Gastrocnemius medialis (tissue), 4 donors: ENCODE data around the gene PSD. TPM values are rescaled to one million over a fixed set of nuclear protein-coding genes. Genes with fewer than 3 reads are reported as not detected.

ENCODE experiments used
- ATAC-seq, 2 donors: fragments of 150-250 bp; one replicate each; pipeline ENCODE4 v1.9.1; 2016
- DNase-seq, 2 donors: peaks; one replicate each; pipeline ENCODE4 v3.0.0-alpha.2; 2019
- H3K27ac ChIP-seq, 4 donors: fragments of 200-600 bp; sonication (generic); 1 replicate in 1 of 4; 2 replicates in 3 of 4; pipeline ENCODE4 v1.5.1; 2016 to 2018; ENCODE audit warnings: mild to moderate bottlenecking in 2 of 4, moderate library complexity in 1 of 4
- H3K27me3 ChIP-seq, 3 donors: fragments of 200-600 bp; sonication (generic) in 2 of 3; 1 replicate in 1 of 3; 2 replicates in 2 of 3; pipeline versions ENCODE4 v1.5.1 to v1.6.0; 2016 to 2019; ENCODE audit warnings: mild to moderate bottlenecking in 1 of 3, moderate library complexity in 1 of 3
- H3K36me3 ChIP-seq, 2 donors: fragments of 200-600 bp; sonication (generic) in 1 of 2; one replicate each; pipeline ENCODE4 v1.5.1; 2017 to 2018
- H3K4me1 ChIP-seq, 2 donors: fragments of 200-600 bp; sonication (generic) in 1 of 2; one replicate each; pipeline ENCODE4 v1.5.1; 2016 to 2017; ENCODE audit warnings: mild to moderate bottlenecking in 2 of 2
- H3K4me3 ChIP-seq, 4 donors: fragments of 200-600 bp; sonication (generic) in 3 of 4; 1 replicate in 1 of 4; 2 replicates in 3 of 4; pipeline ENCODE4 v1.5.1; 2016 to 2019; ENCODE audit warnings: mild to moderate bottlenecking in 2 of 4
- H3K9me3 ChIP-seq, 3 donors: fragments of 200-600 bp; sonication (generic) in 2 of 3; 1 replicate in 1 of 3; 2 replicates in 2 of 3; pipeline ENCODE4 v1.5.1; 2016 to 2019
- CTCF ChIP-seq, 5 experiments: fragments of 450-650 bp in 3 of 5; fragments of 200-600 bp in 2 of 5; sonication (generic) in 2 of 5; IDR thresholded peaks in 4 of 5; conservative IDR thresholded peaks in 1 of 5; 1 replicate in 4 of 5; 2 replicates in 1 of 5; pipeline ENCODE4 v1.5.1; 2016 to 2019; ENCODE audit warnings: antibody characterized with exemption in 5 of 5, mild to moderate bottlenecking in 3 of 5, moderate library complexity in 3 of 5
- POLR2A ChIP-seq, 2 donors: fragments of 450-650 bp; IDR thresholded peaks; one replicate each; pipeline ENCODE4 v1.6.1; 2017; ENCODE audit warnings: antibody characterized with exemption in 2 of 2, mild to moderate bottlenecking in 2 of 2, moderate library complexity in 2 of 2
- in situ Hi-C, 4 donors: fragments of 200-750 bp; cut with MboI; loops; one replicate each; pipeline versions ENCODE4 v1.15.0 to v1.8.0; 2017; ENCODE audit warnings: low sequenced_read_pairs in 4 of 4
- intact Hi-C: fragments of 100-400 bp; cut with DNase I; formaldehyde crosslinking; loops from one replicate; pipeline ENCODE4 v1.15.1; 2023; ENCODE audit warnings: low total_unique reads
- total RNA-seq, 4 donors: library from RNA; depleted of rRNA; stranded (reverse); fragments of >200 nt; gene quantifications; one replicate each; pipeline versions ENCODE4 v1.1.0 to v1.2.3, GENCODE V29; 2016

PSD gene
- total RNA-seq, 4 donors from 2014 or later: 0.35 to 2.6 TPM; not detected in 2

- no peak for ATAC-seq
- H3K27ac ChIP-seq: no peak overlapping the region
- DNase-seq: no peak
- peaks cover 31 to 32% (median 32%) of the 10 kb centered on the region in 3 donors for H3K27me3 ChIP-seq
- no peaks in the 10 kb centered on the region for H3K4me1 ChIP-seq
- intact Hi-C loops (no loop called here), in situ Hi-C loops (no loop called here)
- H3K36me3 ChIP-seq: peaks cover 0 to 21% of the 10 kb centered on the region in 2 donors
- no peaks in the 10 kb centered on the region for H3K9me3 ChIP-seq
- H3K4me3 ChIP-seq: no peak overlapping the region
- TF ChIP-seq POLR2A (IDR thresholded peaks at IDR 0.05) (no peak), CTCF (IDR thresholded peaks at IDR 0.05 in 4 of 5, conservative IDR thresholded peaks at IDR 0.05 in 1 of 5) (no peak)
Observed at GRCh38 chr10:102405632-102406031, 13.0 kb downstream of the PSD start.

GRCh38 chr10:102405108-102405571 lies 13.4 kb downstream of the PSD start:
- Histone ChIP-seq H3K27ac (no peak overlapping the region), H3K9me3 (no peaks in the 10 kb centered on the region), H3K4me3 (no peak overlapping the region), H3K36me3 (peaks cover 0 to 23% of the 10 kb centered on the region in 2 donors), H3K4me1 (no peaks in the 10 kb centered on the region), H3K27me3 (peaks cover 26 to 27% (median 27%) of the 10 kb centered on the region in 3 donors)
- TF ChIP-seq POLR2A (IDR thresholded peaks at IDR 0.05): no peak
- no peak for TF ChIP-seq CTCF (IDR thresholded peaks at IDR 0.05 in 4 of 5, conservative IDR thresholded peaks at IDR 0.05 in 1 of 5)
- in situ Hi-C loops (no loop called here), intact Hi-C loops (no loop called here)
- DNase-seq: no peak
- no peak for ATAC-seq

GRCh38 chr10:102404361-102405107 lies 14.1 kb downstream of the PSD start:
- Histone ChIP-seq H3K4me3 (no peak overlapping the region), H3K9me3 (no peaks in the 10 kb centered on the region), H3K4me1 (peaks cover 4% of the 10 kb centered on the region in 2 donors), H3K27ac (no peak overlapping the region), H3K27me3 (peaks cover 20 to 21% (median 21%) of the 10 kb centered on the region in 3 donors), H3K36me3 (peaks cover 0 to 23% of the 10 kb centered on the region in 2 donors)
- DNase-seq: no peak
- TF ChIP-seq CTCF (IDR thresholded peaks at IDR 0.05 in 4 of 5, conservative IDR thresholded peaks at IDR 0.05 in 1 of 5): no peak
- no peak for TF ChIP-seq POLR2A (IDR thresholded peaks at IDR 0.05)
- in situ Hi-C loops: no loop called here
- intact Hi-C loops: no loop called here
- ATAC-seq: no peak

GRCh38 chr10:102403115-102403514 lies 15.5 kb downstream of the PSD start:
- Histone ChIP-seq H3K27ac (no peak overlapping the region), H3K27me3 (peaks cover 9 to 10% (median 9%) of the 10 kb centered on the region in 3 donors), H3K36me3 (peaks cover 0 to 30% of the 10 kb centered on the region in 2 donors), H3K4me3 (no peak overlapping the region), H3K4me1 (peaks cover 10 to 12% of the 10 kb centered on the region in 2 donors), H3K9me3 (no peaks in the 10 kb centered on the region)
- no peak for TF ChIP-seq CTCF (IDR thresholded peaks at IDR 0.05 in 4 of 5, conservative IDR thresholded peaks at IDR 0.05 in 1 of 5)
- TF ChIP-seq POLR2A (IDR thresholded peaks at IDR 0.05): no peak
- in situ Hi-C loops (no loop called here), intact Hi-C loops (no loop called here)
- DNase-seq: no peak
- ATAC-seq: no peak
